ENCODE data around the gene NFKBIZ.

The NFKBIZ gene

DNA sequence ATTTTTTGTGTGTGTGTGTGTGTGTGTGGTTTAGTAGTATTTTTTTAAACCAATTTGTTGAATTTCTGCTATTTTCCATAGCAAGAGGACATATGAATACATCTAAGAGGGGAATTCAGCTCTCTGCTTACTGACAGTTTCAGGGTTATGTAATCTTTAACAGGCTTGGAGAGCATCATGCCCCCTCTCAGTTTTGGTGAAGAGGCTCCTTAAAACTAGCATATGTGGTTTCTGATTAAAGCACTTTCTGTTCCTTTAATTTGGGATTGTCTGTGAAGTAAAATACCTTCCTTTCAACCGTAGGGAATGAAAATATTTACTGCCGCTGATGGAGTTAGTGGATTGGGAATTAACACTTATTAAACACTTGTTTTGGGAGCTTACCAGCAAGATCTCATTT, 19.4 kb upstream of the NFKBIZ start:
- no peak overlapping the region for H3K4me3 ChIP-seq (ENCODE audit: low read depth, low read length)

DNA sequence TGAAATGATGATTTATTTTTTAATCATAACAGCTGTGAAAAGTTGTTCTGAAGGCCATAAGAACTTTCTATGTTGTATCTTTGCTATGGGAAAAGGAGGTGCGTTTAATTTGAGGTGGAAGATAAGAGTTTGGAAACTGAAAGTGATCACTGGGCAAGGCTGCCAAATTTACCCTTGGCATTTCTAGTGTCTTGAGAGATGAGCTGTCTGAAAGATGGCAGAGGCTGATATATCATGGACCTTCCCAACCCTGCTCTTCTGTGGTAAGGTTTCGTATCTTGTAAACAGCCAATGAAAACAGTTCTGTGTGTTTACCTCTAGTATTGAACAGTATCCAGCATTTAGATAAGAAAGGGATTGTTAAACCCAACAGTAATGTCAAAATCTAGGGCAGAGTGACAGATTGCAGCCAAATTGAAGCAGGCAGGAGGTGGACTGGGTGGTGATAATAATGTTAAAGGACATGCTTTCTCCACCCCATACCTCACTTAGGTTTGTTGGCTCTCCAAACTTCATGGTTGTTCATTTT, 15.8 kb upstream of the NFKBIZ start:
- DNase-seq (ENCODE audit: low read depth, low spot score) = no peak
- in situ Hi-C loops (cut with HindIII; ENCODE audit: low sequenced_read_pairs) = no loop called here
- no peak overlapping the region for H3K4me3 ChIP-seq (ENCODE audit: low read depth, low read length)
- TF ChIP-seq, protein P1, sequence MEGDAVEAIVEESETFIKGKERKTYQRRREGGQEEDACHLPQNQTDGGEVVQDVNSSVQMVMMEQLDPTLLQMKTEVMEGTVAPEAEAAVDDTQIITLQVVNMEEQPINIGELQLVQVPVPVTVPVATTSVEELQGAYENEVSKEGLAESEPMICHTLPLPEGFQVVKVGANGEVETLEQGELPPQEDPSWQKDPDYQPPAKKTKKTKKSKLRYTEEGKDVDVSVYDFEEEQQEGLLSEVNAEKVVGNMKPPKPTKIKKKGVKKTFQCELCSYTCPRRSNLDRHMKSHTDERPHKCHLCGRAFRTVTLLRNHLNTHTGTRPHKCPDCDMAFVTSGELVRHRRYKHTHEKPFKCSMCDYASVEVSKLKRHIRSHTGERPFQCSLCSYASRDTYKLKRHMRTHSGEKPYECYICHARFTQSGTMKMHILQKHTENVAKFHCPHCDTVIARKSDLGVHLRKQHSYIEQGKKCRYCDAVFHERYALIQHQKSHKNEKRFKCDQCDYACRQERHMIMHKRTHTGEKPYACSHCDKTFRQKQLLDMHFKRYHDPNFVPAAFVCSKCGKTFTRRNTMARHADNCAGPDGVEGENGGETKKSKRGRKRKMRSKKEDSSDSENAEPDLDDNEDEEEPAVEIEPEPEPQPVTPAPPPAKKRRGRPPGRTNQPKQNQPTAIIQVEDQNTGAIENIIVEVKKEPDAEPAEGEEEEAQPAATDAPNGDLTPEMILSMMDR (IDR thresholded peaks at IDR 0.05; ENCODE audit: low read depth, low read length) = no peak

More for the DNA sequence above, 19.4 kb upstream of the NFKBIZ start:
- in situ Hi-C loops (cut with HindIII; ENCODE audit: low sequenced_read_pairs) = no loop called here
- TF ChIP-seq, protein P1 (IDR thresholded peaks at IDR 0.05; ENCODE audit: low read depth, low read length) = no peak
- DNase-seq (ENCODE audit: low read depth, low spot score) = no peak

DNA sequence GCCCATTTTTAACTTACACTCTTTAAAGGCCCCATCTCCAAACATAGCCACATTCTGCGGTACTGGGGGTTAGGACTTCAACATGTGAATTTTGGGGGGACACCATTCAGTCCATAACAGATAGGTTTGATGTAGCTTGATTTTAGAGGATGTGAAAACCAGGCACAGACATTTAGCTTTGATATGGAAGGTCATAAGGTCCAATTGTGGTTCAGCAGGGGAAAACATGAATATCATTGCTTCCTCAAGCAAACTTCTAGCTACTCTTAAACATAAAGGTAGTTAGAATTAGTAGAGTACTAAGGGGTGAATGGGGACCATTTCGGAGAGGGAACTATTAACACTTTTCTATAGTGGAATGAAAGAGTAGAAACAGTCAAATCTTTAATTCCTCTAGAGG, 13.6 kb upstream of the NFKBIZ start:
- no peak for DNase-seq (ENCODE audit: low read depth, low spot score)
- TF ChIP-seq, protein P1 (IDR thresholded peaks at IDR 0.05; ENCODE audit: low read depth, low read length) = no peak
- in situ Hi-C loops (cut with HindIII; ENCODE audit: low sequenced_read_pairs) = no loop called here
- no peak overlapping the region for H3K4me3 ChIP-seq (ENCODE audit: low read depth, low read length)

DNA sequence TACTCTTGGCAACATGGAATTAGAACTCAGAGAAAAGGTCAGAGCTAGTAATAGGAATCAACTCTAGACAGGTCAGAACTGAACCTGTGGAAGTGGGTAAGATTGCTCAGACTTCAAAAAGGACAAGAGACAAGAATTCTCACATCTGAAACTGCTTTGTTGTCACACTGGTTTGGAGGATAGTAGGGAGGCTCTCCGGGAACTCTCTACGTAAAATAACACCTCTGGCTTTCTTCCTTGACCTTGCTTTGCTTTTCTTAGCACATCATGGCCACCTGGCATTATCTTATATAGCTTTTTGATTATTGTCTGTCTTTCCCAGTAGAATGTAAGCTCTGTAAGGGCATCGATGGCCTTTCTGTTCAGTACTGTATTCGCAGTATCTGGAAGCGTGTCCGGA, 13.2 kb upstream of the NFKBIZ start:
- TF ChIP-seq, protein P1 (IDR thresholded peaks at IDR 0.05; ENCODE audit: low read depth, low read length) = no peak
- H3K4me3 ChIP-seq (ENCODE audit: low read depth, low read length) = no peak overlapping the region
- in situ Hi-C loops (cut with HindIII; ENCODE audit: low sequenced_read_pairs) = no loop called here
- no peak for DNase-seq (ENCODE audit: low read depth, low spot score)

DNA sequence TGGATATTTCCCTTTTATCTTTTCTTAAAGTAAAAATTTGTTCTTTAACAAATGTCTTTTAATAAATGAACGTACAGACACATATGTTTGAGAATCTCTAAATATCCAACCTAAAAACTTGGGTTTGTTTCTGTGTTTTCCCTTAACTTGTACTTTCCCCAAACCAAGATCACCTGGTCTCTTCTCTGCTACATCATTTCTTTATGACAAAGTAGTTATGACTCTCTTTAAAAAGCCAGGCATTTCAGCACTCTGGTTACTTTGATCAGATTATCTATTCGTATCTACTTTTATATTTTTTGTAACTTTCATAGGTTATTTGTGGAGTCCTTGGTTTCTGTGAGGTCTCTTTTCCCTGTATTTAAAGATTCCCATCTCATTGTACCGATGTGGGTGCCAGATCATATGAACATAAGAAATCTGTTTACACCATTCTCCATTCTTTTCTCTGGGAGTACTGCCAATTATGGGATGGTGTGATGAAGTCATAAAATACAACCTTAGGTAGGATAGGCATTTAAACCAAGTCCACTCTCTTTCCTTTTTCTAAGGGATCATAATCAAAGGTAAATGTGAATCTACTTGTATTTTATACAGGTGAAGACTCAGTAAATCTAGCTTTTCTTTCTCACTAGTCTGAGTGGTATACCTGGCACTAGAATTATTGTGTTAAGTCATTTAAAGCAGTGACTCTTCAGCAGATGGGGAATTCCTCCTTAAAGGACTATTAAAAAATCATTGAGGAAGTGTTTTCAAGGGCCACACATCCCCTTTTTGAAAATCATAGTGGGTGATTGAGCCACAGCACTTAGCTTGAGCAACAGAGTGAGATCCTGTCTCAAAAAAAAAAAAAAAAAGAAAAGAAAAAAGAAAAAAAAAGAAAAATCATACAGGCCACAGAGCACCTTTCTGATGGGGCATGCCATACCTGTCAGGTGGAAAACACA, 12.4 kb upstream of the NFKBIZ start:
- DNase-seq (ENCODE audit: low read depth, low spot score) = peak; percentile 85
- TF ChIP-seq, protein P1 (IDR thresholded peaks at IDR 0.05; ENCODE audit: low read depth, low read length) = no peak
- H3K4me3 ChIP-seq (ENCODE audit: low read depth, low read length) = no peak overlapping the region
- in situ Hi-C loops (cut with HindIII; ENCODE audit: low sequenced_read_pairs) = no loop called here

DNA sequence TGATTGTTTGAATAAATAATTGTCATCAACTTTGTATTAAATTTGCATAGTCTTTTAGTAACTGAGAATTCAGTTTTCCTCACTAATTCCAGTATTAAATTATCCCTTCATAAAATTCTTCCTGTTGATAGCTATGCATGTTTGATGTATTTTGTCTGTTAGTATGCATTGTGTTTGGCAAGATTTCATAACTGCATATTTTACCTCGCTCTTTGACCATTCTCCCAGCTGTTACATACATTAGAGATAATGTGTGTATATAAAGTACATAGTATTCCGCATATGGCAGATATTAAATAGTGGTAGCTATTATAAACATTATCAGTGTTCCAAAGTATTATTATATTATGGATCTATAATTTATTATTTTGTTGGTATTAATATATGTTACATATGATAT, 10.6 kb upstream of the NFKBIZ start:
- in situ Hi-C loops (cut with HindIII; ENCODE audit: low sequenced_read_pairs) = no loop called here
- DNase-seq (ENCODE audit: low read depth, low spot score) = no peak
- TF ChIP-seq, protein P1 (IDR thresholded peaks at IDR 0.05; ENCODE audit: low read depth, low read length) = no peak
- H3K4me3 ChIP-seq (ENCODE audit: low read depth, low read length) = no peak overlapping the region
